Gastrocnemius medialis (tissue), 4 donors: ENCODE data around the gene ANGEL1.

Source experiments
- CTCF ChIP-seq, 5 experiments: fragments of 450-650 bp in 3 of 5; fragments of 200-600 bp in 2 of 5; sonication (generic) in 2 of 5; IDR thresholded peaks in 4 of 5; conservative IDR thresholded peaks in 1 of 5; 1 replicate in 4 of 5; 2 replicates in 1 of 5; pipeline ENCODE4 v1.5.1; 2016 to 2019; ENCODE audit warnings: antibody characterized with exemption in 5 of 5, mild to moderate bottlenecking in 3 of 5, moderate library complexity in 3 of 5
- POLR2A ChIP-seq, 2 donors: fragments of 450-650 bp; IDR thresholded peaks; one replicate each; pipeline ENCODE4 v1.6.1; 2017; ENCODE audit warnings: antibody characterized with exemption in 2 of 2, mild to moderate bottlenecking in 2 of 2, moderate library complexity in 2 of 2

DNA sequence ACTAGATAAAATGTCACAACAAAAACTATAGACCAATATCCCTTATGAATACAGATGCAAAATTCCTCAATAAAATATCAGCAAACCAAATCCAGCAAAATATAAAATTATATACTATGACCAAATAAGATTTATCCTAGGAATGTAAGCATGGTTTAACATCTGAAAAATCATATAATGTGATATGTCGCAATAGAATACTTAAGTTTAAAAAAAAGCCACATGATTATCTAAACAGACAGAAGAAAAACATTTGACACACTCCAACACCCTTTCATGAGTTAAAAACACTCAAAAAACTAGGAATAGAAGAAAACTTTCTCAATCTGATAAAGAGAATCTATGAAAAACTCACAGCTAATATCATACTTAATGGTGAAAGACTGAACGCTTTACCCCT, 20.3 kb downstream of the ANGEL1 start:
- TF ChIP-seq CTCF (IDR thresholded peaks at IDR 0.05 in 4 of 5, conservative IDR thresholded peaks at IDR 0.05 in 1 of 5) = no peak
- TF ChIP-seq POLR2A (IDR thresholded peaks at IDR 0.05) = no peak
